HepG2 (cell line): ENCODE data around the gene RNF38.

ENCODE experiments used
- ARNTL ChIP-seq: sonication (generic); formaldehyde crosslinking; IDR thresholded peaks from 2 replicates; pipeline ENCODE4 v1.4.0; 2020; ENCODE audit warnings: mild to moderate bottlenecking, missing genetic modification reagents
- CCAR2 ChIP-seq: fragments of 200-400 bp; formaldehyde crosslinking; optimal IDR thresholded peaks from 2 replicates; pipeline ENCODE3; 2018; ENCODE audit warnings: low read depth, mild to moderate bottlenecking, low read length, moderate library complexity
- CHD2 ChIP-seq: IDR thresholded peaks from 2 replicates; pipeline ENCODE4 v1.6.1; 2011; ENCODE audit warnings: low read depth, low read length, improper control_type of control experiment
- CTCF ChIP-seq: sonication (generic); formaldehyde crosslinking; IDR thresholded peaks from 2 replicates; pipeline ENCODE4 v1.5.0; 2020; ENCODE audit warnings: mild to moderate bottlenecking, missing genetic modification reagents, moderate library complexity
- HNF4A ChIP-seq: sonication (generic); formaldehyde crosslinking; IDR thresholded peaks from 2 replicates; pipeline ENCODE4 v1.4.0; 2020; ENCODE audit warnings: missing genetic modification reagents
- MAX ChIP-seq: IDR thresholded peaks from 2 replicates; pipeline ENCODE4 v1.6.1; 2012; ENCODE audit warnings: inconsistent platforms
- PAX8 ChIP-seq: sonication (generic); formaldehyde crosslinking; IDR thresholded peaks from 2 replicates; pipeline ENCODE4 v1.8.0; 2022; ENCODE audit warnings: mild to moderate bottlenecking, missing genetic modification reagents, borderline replicate concordance
- POLR2A ChIP-seq, 2 experiments: IDR thresholded peaks; 2 replicates each; pipeline ENCODE4 v1.6.1; 2011; ENCODE audit warnings: low read depth in 2 of 2, low read length in 2 of 2, mild to moderate bottlenecking in 1 of 2, moderate library complexity in 1 of 2; ENCODE audit not compliant: insufficient read depth in 1 of 2
- RBFOX2 ChIP-seq: fragments of 200-400 bp; formaldehyde crosslinking; IDR thresholded peaks from 2 replicates; pipeline ENCODE4 v1.6.1; 2017; ENCODE audit warnings: low read depth, mild to moderate bottlenecking, low read length
- REST ChIP-seq, 2 experiments: IDR thresholded peaks; 2 replicates each; pipeline ENCODE4 v1.6.1; 2011 to 2012; ENCODE audit warnings: low read length in 2 of 2, borderline replicate concordance in 1 of 2, low read depth in 1 of 2, mild to moderate bottlenecking in 1 of 2, moderate library complexity in 1 of 2
- SOX6 ChIP-seq, 2 experiments: fragments of 450-650 bp in 1 of 2; sonication (generic) in 1 of 2; formaldehyde crosslinking in 1 of 2; IDR thresholded peaks; 2 replicates each; pipeline versions ENCODE4 v1.4.0 to v1.6.1; 2017 to 2020; ENCODE audit warnings: antibody characterized with exemption in 1 of 2, mild to moderate bottlenecking in 1 of 2, missing genetic modification reagents in 1 of 2
- ZNF225 ChIP-seq: sonication (generic); formaldehyde crosslinking; IDR thresholded peaks from 2 replicates; pipeline ENCODE4 v1.4.0; 2020; ENCODE audit warnings: mild to moderate bottlenecking, missing genetic modification reagents
- ZNF354B ChIP-seq: sonication (generic); formaldehyde crosslinking; IDR thresholded peaks from 2 replicates; pipeline ENCODE4 v1.8.0; 2022; ENCODE audit warnings: mild to moderate bottlenecking, missing genetic modification reagents
- ZNF792 ChIP-seq: IDR thresholded peaks from 2 replicates; pipeline ENCODE4 v1.6.1; 2016

GRCh38 chr9:36415822-36416525 is 15.9 kb upstream of the RNF38 start:
- no peak for TF ChIP-seq REST (IDR thresholded peaks at IDR 0.05; ENCODE audit: borderline replicate concordance in 1 of 2, low read depth in 1 of 2, low read length in 2 of 2)
- TF ChIP-seq CCAR2, result no peak
- no peak for TF ChIP-seq MAX
- TF ChIP-seq HNF4A, result no peak
- no peak for TF ChIP-seq ZNF354B (CRISPR knock-in tag)
- TF ChIP-seq POLR2A (IDR thresholded peaks at IDR 0.05; ENCODE audit: insufficient read depth in 1 of 2, low read depth in 2 of 2, low read length in 2 of 2), result no peak
- TF ChIP-seq CTCF (CRISPR knock-in tag), result peak; percentile 21; the same call in 1 of the 2 replicates
- no peak for TF ChIP-seq PAX8 (CRISPR knock-in tag)
- TF ChIP-seq ZNF792 (CRISPR knock-in tag), result no peak
- TF ChIP-seq SOX6 (IDR thresholded peaks at IDR 0.05), result no peak
- no peak for TF ChIP-seq SOX6 (CRISPR knock-in tag; IDR thresholded peaks at IDR 0.05)
- TF ChIP-seq ZNF225 (CRISPR knock-in tag), result no peak
- TF ChIP-seq CHD2, result no peak
- no peak for TF ChIP-seq RBFOX2
- no peak for TF ChIP-seq ARNTL (CRISPR knock-in tag)
